ENCODE results near the gene TMEM39B. TPM values are rescaled to one million over a fixed set of nuclear protein-coding genes. Genes with fewer than 3 reads are reported as not detected.
A peak's percentile ranks its signal among the peaks of the same experiment; 100 is the strongest.

TMEM39B gene
- 10 to 100 TPM; 17.6 to 23.2 (median 20.8) TPM for total RNA-seq (2021; fragmentation: NEBNext Ultra II Directional; extraction: Animal tissue kit (Norgen Biotek cat#: 25700))
- long read RNA-seq, transcript TMEM39B-201 (9 exons, 1,813 nt): major isoform, 8 of 21 reads
- long read RNA-seq, partial matches to known transcripts: 2 of 21 reads
- long read RNA-seq, other reads (novel, unspliced or antisense): 7 of 21 reads

- DNase-seq: peak; percentile 88
- H3K36me3 Mint-ChIP-seq (ENCODE audit: low read depth): peaks cover 15% of the 10 kb centered on the region
- H3K4me1 Mint-ChIP-seq (ENCODE audit: low read depth): peaks cover 65% of the 10 kb centered on the region
- no peak for TF ChIP-seq CTCF (IDR thresholded peaks at IDR 0.05)
- H3K27me3 Mint-ChIP-seq (ENCODE audit: insufficient read depth): peaks cover 15% of the 10 kb centered on the region
- H3K9me3 Mint-ChIP-seq: no peaks in the 10 kb centered on the region
- H3K4me3 Mint-ChIP-seq: peak within 1 kb of the TSS; percentile 98
- peak within 1 kb of the TSS; percentile 92 for H3K27ac Mint-ChIP-seq
Observed at GRCh38 chr1:32072622-32073298, at the start of gene TMEM39B. Gene TMEM39B (plus strand): TSS chr1:32072939. CDS start chr1:32073048, 109 bp downstream.

- Mint-ChIP-seq H3K36me3 (ENCODE audit: low read depth) (peaks cover 6% of the 10 kb centered on the region; the same call in 1 of the 2 replicates), H3K9me3 (no peaks in the 10 kb centered on the region), H3K27ac (no peak overlapping the region), H3K4me1 (ENCODE audit: low read depth) (peaks cover 23% of the 10 kb centered on the region), H3K27me3 (ENCODE audit: insufficient read depth) (peaks cover 4% of the 10 kb centered on the region; the same call in 1 of the 2 replicates), H3K4me3 (no peak overlapping the region)
- TF ChIP-seq CTCF (IDR thresholded peaks at IDR 0.05): no peak
- no peak for DNase-seq
Observed at GRCh38 chr1:32023351-32023750, 49.4 kb upstream of the TMEM39B start.

- Mint-ChIP-seq H3K27me3 (ENCODE audit: insufficient read depth) (peaks cover 4% of the 10 kb centered on the region; the same call in 1 of the 2 replicates), H3K36me3 (ENCODE audit: low read depth) (peaks cover 11% of the 10 kb centered on the region; the same call in 1 of the 2 replicates), H3K4me3 (no peak overlapping the region), H3K4me1 (ENCODE audit: low read depth) (peaks cover 36% of the 10 kb centered on the region), H3K9me3 (no peaks in the 10 kb centered on the region), H3K27ac (no peak overlapping the region)
- TF ChIP-seq CTCF (IDR thresholded peaks at IDR 0.05): no peak
- no peak for DNase-seq
Observed at GRCh38 chr1:32025515-32025914, 47.2 kb upstream of the TMEM39B start.

- Mint-ChIP-seq H3K4me1 (ENCODE audit: low read depth) (peaks cover 56% of the 10 kb centered on the region), H3K27me3 (ENCODE audit: insufficient read depth) (peaks cover 4% of the 10 kb centered on the region; the same call in 1 of the 2 replicates), H3K27ac (no peak overlapping the region), H3K36me3 (ENCODE audit: low read depth) (peaks cover 15% of the 10 kb centered on the region), H3K4me3 (no peak overlapping the region), H3K9me3 (no peaks in the 10 kb centered on the region)
- peak; percentile 26 for DNase-seq
- no peak for TF ChIP-seq CTCF (IDR thresholded peaks at IDR 0.05)
Observed at GRCh38 chr1:32028746-32029145, 44.0 kb upstream of the TMEM39B start.

GRCh38 chr1:32031578-32032274 lies 41.0 kb upstream of the TMEM39B start:
- Mint-ChIP-seq H3K27me3 (ENCODE audit: insufficient read depth) (no peaks in the 10 kb centered on the region), H3K36me3 (ENCODE audit: low read depth) (peaks cover 31% of the 10 kb centered on the region), H3K4me3 (peak overlapping the region; percentile 59), H3K9me3 (no peaks in the 10 kb centered on the region), H3K27ac (peak overlapping the region; percentile 81), H3K4me1 (ENCODE audit: low read depth) (peaks cover 65% of the 10 kb centered on the region)
- DNase-seq: peak; percentile 79
- TF ChIP-seq CTCF (IDR thresholded peaks at IDR 0.05): no peak

Data from HFFc6 (cell line).